ENCODE measurements around the gene ZNF529. TPM values are rescaled to one million over a fixed set of nuclear protein-coding genes. Genes with fewer than 3 reads are reported as not detected.

The ZNF529 gene
- total RNA-seq, 2 experiments from 2014 or later: 18.5 to 19.2 TPM

GRCh38 chr19:36514012-36514612, 59.0 kb downstream of the ZNF529 start:
- no peak for ATAC-seq
- POLR2A ChIA-PET: no interaction called here
- intact Hi-C loops (cut with micrococcal nuclease): no loop called here
- DNase-seq: no peak
- H3K27me3 Mint-ChIP-seq: no peaks in the 10 kb centered on the region
- H3K4me3 Mint-ChIP-seq: no peak overlapping the region
- peaks cover 2% of the 10 kb centered on the region for H3K4me1 Mint-ChIP-seq (ENCODE audit: low read depth)
- CTCF ChIA-PET: no interaction called here
- H3K36me3 Mint-ChIP-seq (ENCODE audit: low read depth): peaks cover 71% of the 10 kb centered on the region
- H3K27ac Mint-ChIP-seq: no peak overlapping the region
- TF ChIP-seq, protein P1, sequence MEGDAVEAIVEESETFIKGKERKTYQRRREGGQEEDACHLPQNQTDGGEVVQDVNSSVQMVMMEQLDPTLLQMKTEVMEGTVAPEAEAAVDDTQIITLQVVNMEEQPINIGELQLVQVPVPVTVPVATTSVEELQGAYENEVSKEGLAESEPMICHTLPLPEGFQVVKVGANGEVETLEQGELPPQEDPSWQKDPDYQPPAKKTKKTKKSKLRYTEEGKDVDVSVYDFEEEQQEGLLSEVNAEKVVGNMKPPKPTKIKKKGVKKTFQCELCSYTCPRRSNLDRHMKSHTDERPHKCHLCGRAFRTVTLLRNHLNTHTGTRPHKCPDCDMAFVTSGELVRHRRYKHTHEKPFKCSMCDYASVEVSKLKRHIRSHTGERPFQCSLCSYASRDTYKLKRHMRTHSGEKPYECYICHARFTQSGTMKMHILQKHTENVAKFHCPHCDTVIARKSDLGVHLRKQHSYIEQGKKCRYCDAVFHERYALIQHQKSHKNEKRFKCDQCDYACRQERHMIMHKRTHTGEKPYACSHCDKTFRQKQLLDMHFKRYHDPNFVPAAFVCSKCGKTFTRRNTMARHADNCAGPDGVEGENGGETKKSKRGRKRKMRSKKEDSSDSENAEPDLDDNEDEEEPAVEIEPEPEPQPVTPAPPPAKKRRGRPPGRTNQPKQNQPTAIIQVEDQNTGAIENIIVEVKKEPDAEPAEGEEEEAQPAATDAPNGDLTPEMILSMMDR (IDR thresholded peaks at IDR 0.05): no peak
- H3K9me3 Mint-ChIP-seq: peaks cover 59% of the 10 kb centered on the region

DNA sequence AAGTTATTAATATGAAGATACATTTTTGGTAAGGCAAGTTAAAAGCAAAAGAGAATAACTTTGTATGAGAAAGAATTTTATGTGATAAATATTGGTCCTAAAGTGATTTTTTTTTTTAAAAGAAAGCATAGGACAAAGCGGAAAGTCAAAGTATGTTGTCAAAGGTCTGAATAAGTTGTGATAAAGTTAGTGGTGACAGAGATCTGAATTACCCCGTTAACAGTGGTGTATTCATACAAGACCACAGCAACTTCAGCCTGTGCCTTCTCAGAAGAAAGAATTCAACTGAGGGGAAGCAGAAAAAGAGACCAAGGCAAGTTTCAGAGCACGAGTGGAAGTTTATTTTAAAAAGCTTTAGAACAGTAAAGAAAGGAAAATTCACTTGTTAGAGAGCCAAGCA, 64.8 kb downstream of the ZNF529 start:
- H3K27me3 Mint-ChIP-seq: no peaks in the 10 kb centered on the region
- no peaks in the 10 kb centered on the region for H3K4me1 Mint-ChIP-seq (ENCODE audit: low read depth)
- POLR2A ChIA-PET: no interaction called here
- intact Hi-C loops (cut with micrococcal nuclease): no loop called here
- DNase-seq (no peak), ATAC-seq (no peak)
- CTCF ChIA-PET: no interaction called here
- H3K27ac Mint-ChIP-seq: no peak overlapping the region
- TF ChIP-seq, protein P1 (IDR thresholded peaks at IDR 0.05): no peak
- H3K9me3 Mint-ChIP-seq: peaks cover 32% of the 10 kb centered on the region
- H3K36me3 Mint-ChIP-seq (ENCODE audit: low read depth): peaks cover 27% of the 10 kb centered on the region
- H3K4me3 Mint-ChIP-seq: no peak overlapping the region

GRCh38 chr19:36501973-36502372, 71.1 kb downstream of the ZNF529 start:
- ChIA-PET CTCF (no interaction called here), POLR2A (no interaction called here)
- intact Hi-C loops (cut with micrococcal nuclease): no loop called here
- DNase-seq (no peak), ATAC-seq (no peak)
- TF ChIP-seq, protein P1 (IDR thresholded peaks at IDR 0.05): no peak
- Mint-ChIP-seq H3K4me1 (ENCODE audit: low read depth) (no peaks in the 10 kb centered on the region), H3K36me3 (ENCODE audit: low read depth) (peaks cover 17% of the 10 kb centered on the region), H3K27ac (no peak overlapping the region), H3K9me3 (peaks cover 24% of the 10 kb centered on the region), H3K27me3 (no peaks in the 10 kb centered on the region), H3K4me3 (no peak overlapping the region)

DNA sequence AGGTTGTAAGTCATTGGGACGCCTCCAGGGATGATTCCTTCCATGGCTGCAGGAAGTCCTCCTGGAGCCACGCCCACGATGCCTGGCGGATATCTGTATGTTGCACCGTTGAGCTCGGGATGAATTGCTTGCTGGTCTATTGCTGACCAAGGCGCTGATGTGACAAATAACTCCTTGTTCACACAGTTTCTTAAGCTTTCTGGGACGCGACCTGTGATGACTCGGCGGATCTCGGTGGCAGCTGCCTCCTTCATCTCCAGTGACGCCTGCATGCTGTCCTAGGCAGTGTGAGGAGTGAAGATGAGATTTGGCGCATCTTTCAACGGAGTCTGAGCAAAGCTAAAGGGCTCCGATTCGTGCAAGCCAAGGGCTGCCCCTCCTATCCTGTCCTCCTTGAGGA, 76.1 kb downstream of the ZNF529 start:
- no peak for ATAC-seq
- TF ChIP-seq, protein P1 (IDR thresholded peaks at IDR 0.05): no peak
- CTCF ChIA-PET: no interaction called here
- Mint-ChIP-seq H3K36me3 (ENCODE audit: low read depth) (peaks cover 10% of the 10 kb centered on the region), H3K4me3 (no peak overlapping the region), H3K27me3 (no peaks in the 10 kb centered on the region), H3K27ac (no peak overlapping the region), H3K9me3 (peaks cover 23% of the 10 kb centered on the region), H3K4me1 (ENCODE audit: low read depth) (peaks cover 3% of the 10 kb centered on the region)
- no peak for DNase-seq
- intact Hi-C loops (cut with micrococcal nuclease): no loop called here
- POLR2A ChIA-PET: no interaction called here

Other genes starting within 250 kb of the ZNF529 start
- 1 to 10 TPM; 1.9 to 2.1 TPM for gene ZFP14, start 194.1 kb downstream of the ZNF529 start, total RNA-seq
- 1 to 10 TPM; 7.0 to 7.9 TPM for gene ZFP82, start 154.6 kb downstream of the ZNF529 start, total RNA-seq
- 1 to 10 TPM; 5.6 to 6.5 TPM for gene ZNF566, start 83.7 kb downstream of the ZNF529 start, total RNA-seq
- gene ZNF260, start 45.0 kb downstream of the ZNF529 start, total RNA-seq: 1 to 10 TPM; 3.7 to 6.4 TPM
- gene ZNF382, start 32.0 kb upstream of the ZNF529 start, total RNA-seq: 10 to 100 TPM; 10.1 to 10.8 TPM
- gene ZNF461, start 93.5 kb upstream of the ZNF529 start, total RNA-seq: 1 to 10 TPM; 5.2 to 6.0 TPM
- gene ZNF567, start 114.3 kb upstream of the ZNF529 start, total RNA-seq: 1 to 10 TPM; 6.4 to 7.6 TPM
- gene ZNF850, start 199.5 kb upstream of the ZNF529 start, total RNA-seq: 10 to 100 TPM; 10.6 to 11.7 TPM